ENCODE results near the gene ANGPTL7.
"Not testable (repeated sequence)": the region's sequence is repeated elsewhere in the genome, so short reads cannot be mapped to it uniquely, and the experiment has no call there.

The ANGPTL7 gene

DNA sequence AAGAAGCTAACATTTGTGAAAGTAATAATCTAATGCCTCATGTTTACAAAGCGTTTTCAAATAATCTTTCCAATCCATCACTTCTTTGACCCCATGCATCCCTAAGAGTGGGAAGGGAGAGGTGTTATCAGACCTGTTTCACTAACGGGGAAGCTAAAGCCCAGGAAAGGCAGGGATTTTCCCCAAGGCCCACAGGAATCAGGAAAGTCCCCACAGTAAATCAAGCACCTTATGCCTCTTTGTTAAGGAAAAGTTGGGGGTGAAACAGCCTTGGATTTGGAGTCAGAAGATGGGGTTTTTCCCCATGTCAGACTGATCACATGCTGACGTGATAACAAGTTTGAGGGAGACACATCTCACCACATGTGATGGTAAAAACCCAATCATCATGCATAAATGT lies 20.0 kb upstream of the ANGPTL7 start:
- DNase-seq (ENCODE audit: low read depth in 2 of 2) = no peak

GRCh38 chr1:11170102-11170501 lies 19.1 kb upstream of the ANGPTL7 start:
- DNase-seq (ENCODE audit: low read depth in 2 of 2) = no peak

- no peak for DNase-seq (ENCODE audit: low read depth in 2 of 2)
Observed at GRCh38 chr1:11174261-11174942, 14.8 kb upstream of the ANGPTL7 start.

DNA sequence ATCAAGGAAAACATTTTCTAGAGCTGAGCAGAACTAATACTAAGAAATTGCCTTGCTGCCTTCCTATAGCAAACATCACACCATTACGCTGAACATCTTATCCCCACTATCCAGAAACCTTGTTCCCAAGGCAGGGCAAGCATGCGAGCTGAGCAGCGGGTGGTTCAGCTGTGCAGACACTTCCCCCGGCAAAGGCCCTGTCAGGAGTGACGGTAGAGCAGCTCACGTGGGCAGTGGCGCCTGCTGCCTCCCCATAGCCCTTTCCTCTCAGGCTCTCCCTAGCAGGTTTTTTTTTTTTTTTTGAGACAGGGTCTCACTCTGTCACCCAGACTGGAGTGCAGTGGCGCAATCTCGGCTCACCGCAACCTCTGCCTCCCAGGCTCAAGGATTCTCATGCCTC lies 13.7 kb upstream of the ANGPTL7 start:
- no peak for DNase-seq (ENCODE audit: low read depth in 2 of 2)

DNA sequence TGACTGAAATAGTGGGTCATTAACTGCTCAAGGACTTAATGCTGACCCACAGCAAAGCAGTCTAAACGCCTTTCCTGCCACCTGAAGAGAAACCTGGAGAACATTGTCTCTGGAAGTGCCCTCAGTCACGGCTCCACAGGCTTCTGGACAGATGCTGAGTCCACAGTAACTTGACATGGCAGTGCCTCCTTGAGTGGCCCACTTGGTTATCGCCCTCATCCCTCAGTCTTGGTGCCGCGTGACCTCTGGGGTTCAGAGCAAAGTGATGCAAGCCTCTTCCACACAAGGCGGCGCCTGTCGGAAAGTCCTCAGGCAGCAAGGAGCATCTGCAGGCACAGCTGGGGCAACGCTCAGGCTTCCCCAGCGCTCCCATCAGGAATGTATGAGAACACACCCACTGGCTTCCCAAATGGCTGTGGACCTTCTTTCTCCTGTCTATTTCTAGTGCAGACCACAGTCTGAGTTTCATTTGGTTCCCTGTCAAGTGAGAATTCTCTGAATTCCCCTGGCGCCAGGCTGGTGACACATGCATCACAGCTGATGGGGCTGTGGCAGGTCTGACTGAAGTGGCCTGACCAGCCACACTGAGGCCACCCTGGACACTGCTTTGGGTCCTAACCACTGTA lies 13.0 kb upstream of the ANGPTL7 start:
- DNase-seq (ENCODE audit: low read depth in 2 of 2) = no peak

DNA sequence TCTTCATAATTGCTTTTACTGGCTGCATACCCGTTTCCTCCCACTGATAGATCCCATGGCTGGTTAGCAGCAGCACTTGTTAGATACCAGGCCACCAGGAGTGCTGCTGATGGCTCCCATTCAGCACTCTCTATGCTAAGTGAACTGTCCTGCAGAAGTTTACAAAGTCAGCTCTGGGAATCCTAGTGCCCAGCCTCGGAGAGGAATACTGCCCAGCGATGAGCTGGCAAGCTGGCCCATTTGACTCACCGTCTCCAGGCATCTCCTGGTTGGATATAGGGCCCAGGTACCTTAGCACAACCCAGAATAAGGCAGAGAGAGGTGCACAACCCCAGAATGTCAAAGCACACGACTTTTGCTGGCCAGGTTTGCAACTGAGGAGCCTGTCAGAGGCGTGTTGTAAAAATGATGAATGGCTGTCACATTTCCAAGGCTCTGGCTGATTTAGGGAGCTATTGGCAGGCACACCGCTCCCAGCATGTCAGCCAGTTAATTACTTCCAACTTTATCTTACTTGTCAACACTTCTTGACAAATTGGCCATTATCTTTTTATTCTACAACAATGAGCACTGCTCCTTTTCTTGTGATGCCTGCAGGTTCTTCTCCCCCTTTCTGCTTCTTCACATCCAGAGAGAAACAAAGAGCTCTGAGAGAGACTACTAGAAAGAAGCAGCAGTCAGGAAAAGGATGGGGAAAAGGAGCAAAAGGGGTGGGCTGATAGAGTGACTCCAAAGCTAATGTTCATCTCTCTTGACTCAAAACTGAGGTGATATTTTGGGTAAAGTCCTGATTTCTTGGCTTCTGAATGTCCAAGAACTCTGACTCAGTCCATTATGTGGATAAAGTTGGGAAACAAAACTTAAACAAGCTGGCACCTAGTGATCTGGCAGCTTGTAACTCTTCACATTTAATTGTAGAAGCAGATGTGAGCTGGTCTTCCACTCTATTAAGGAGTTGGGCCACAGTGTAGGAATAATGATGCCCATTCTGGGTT lies 10.8 kb upstream of the ANGPTL7 start:
- no peak for DNase-seq (ENCODE audit: low read depth in 2 of 2)

DNA sequence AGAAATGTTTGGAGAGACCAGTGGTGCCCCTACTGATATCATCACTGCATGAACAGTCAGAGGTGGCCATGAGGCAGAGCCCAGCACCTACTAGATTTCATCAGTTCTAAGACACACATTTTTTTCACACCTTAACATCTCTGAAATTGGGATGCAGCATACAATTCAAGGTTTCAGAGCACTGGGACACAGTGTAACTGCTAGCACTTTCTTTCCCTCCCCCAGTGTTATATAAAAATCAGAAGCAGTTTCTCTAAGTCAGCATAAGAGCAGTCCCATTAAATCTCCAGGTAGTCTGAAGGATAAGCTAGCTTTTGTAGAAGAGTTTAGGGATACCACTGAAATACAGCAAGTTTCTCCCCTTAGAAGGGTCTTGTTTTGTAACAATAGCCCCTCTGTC lies 10.0 kb upstream of the ANGPTL7 start:
- DNase-seq (ENCODE audit: low read depth in 2 of 2) = no peak

DNA sequence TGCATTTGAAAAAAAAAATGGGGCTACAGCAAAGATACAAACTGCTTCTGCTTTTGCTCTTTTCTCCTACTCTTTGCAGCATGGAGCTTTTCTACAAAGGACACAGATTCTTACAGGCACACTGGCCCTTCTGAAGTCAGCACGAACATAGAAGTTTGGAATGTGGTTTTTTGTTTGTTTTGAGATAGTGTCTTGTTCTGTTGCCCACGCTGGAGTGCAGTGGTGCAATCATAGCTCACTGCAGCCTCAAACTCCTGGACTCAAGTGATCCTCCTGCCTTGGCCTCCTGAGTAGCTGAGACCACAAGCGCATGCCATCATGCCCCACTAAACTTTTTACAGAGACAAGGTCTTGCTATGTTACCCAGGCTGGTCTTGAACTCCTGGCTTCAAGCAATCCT lies 9.4 kb upstream of the ANGPTL7 start:
- not testable (repeated sequence) for DNase-seq (ENCODE audit: low read depth in 2 of 2)

DNA sequence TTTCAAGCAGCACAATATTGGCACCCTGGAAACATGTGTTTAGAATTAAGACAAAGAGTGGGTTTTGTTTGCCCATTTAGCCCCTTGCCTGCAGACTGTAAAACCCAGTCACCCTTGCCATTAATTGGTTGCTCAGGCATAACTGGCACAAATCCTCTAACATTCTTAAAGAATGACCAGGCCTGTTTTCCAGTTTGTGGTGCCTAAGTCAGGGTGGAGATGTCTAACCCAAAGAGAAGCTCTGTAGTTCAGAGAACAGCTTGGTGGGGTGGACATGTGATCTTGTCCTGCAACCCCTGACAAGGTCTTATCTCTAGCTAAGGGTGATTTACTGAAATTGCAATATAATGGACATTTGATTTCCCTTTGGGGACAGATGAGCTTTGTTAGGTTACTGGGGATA lies 8.8 kb upstream of the ANGPTL7 start:
- DNase-seq (ENCODE audit: low read depth in 2 of 2) = no peak

DNA sequence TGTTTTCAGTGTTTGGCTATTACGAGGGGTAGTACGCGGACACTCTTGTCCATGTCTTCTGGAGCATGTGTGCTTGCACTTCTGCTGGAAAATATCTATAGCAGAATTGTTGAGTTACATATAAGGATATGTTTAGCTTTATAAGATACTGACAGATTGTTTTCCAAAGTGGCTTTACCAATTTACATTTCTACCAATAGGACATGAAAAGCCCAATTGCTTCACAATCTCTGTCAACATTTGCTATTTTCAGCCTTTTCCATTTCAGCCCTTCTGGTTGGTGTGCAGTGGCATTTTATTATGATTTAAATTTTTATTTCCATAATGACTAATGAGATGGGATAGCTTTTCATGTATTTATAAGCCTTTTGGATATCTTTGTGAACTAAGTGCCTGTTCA lies 6.3 kb upstream of the ANGPTL7 start:
- DNase-seq (ENCODE audit: low read depth in 2 of 2) = no peak

GRCh38 chr1:11184973-11185372 lies 4.2 kb upstream of the ANGPTL7 start:
- no peak for DNase-seq (ENCODE audit: low read depth in 2 of 2)

- no peak for DNase-seq (ENCODE audit: low read depth in 2 of 2)
Observed at GRCh38 chr1:11187000-11187399, 2.2 kb upstream of the ANGPTL7 start.

GRCh38 chr1:11187494-11187893 lies 1.7 kb upstream of the ANGPTL7 start:
- DNase-seq (ENCODE audit: low read depth in 2 of 2) = no peak

GRCh38 chr1:11187931-11188330 lies 1.2 kb upstream of the ANGPTL7 start:
- no peak for DNase-seq (ENCODE audit: low read depth in 2 of 2)

DNA sequence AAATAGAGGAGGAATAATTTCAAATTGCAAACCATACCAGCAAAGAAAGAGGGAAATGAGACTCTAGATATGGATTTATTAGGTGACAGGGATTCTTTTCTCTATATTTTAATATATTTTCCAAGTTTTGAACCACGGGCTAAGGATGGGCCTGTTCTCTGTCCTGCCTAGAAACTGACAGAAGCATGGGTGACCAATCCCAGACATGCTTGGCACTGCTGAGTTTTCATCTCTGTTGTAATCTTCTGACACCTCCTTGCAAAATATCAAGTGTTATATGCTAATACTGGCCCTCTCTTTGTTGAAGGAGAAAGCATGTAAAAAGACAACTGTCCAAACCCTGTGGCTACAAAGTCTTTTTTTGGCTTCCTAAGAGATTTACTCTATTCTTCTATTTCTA lies 774 bp upstream of the ANGPTL7 start:
- DNase-seq (ENCODE audit: low read depth in 2 of 2) = no peak

DNA sequence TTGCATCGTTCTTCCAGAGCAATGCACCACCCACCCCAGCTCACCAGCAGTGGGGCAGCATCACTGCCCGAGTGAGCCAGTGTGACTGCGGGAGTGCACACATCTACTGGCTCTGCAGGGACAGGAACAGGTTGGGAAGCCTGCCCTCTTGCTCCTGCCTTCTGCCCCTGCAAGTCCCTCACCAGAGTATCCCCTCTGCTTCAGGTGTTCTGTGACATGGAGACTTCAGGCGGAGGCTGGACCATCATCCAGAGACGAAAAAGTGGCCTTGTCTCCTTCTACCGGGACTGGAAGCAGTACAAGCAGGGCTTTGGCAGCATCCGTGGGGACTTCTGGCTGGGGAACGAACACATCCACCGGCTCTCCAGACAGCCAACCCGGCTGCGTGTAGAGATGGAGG lies 4.2 kb downstream of the ANGPTL7 start:
- DNase-seq (ENCODE audit: low read depth in 2 of 2) = no peak

GRCh38 chr1:11194407-11195176 lies 5.4 kb downstream of the ANGPTL7 start:
- DNase-seq (ENCODE audit: low read depth in 2 of 2) = no peak

DNA sequence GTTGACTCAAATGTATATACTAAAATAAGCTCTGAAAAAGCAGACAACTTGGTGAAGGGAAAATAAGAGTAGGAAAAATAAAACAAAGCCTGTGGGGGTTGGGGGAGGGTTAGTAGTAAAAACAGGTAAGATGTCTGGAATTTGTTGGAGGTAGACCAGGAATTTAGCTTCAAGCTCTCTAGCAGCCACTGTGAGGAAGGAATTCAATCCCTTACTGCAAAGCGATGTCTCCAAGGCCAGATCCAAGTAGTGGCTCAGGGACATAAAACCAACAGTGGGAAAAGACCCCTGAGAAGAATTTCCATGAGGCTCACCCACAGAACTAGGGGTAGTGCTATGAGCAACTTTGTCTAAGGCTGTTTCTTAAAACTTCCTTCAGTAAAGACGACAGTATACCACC lies 7.8 kb downstream of the ANGPTL7 start:
- DNase-seq (ENCODE audit: low read depth in 2 of 2) = no peak

DNA sequence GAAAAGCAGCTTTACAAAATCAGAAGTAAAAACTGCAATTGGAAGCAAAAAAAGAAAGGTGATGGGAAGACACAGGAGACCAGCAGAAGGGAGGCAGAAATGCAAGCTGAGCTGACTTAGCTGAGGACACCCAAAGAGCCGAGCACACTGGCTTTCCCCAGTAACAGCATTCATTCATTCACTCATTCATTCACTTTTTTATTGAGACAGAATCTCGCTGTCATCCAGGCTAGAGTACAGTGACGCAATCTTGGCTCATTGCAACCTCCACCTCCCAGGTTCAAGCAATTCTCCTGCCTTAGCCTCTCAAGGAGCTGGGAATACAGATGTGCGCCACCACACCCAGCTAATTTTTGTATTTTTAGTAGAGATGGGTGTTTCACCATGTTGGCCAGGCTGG lies 8.2 kb downstream of the ANGPTL7 start:
- DNase-seq (ENCODE audit: low read depth in 2 of 2) = no peak

DNA sequence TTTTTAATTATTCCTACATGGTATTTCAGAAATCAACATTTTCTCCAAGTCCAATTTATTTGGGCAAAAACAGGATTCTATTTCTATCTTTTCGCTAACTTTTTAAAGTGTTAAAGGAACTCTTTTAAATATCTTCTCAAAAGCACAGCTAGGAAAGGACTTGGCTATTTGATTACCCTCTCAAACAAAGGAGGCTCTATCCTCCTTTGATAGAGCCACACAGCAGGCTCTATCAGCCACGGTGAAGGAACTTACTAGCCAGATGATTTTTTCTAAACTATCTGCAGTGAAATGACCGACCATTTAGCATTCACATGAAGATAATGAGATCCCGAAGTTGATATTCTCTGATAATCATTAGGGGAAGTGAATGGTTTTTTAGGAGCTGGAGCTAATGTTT lies 9.1 kb downstream of the ANGPTL7 start:
- no peak for DNase-seq (ENCODE audit: low read depth in 2 of 2)

GRCh38 chr1:11198851-11199594 lies 9.9 kb downstream of the ANGPTL7 start:
- no peak for DNase-seq (ENCODE audit: low read depth in 2 of 2)
